RWPE2 (cell line): ENCODE data around the gene MOGAT2.

Experiments
- ATAC-seq: fragments of 200-7000 bp; cut with Tn5 transposase; 3 replicates; pipeline ENCODE4 v1.9.1; 2021; ENCODE audit warnings: low read depth
- DNase-seq: peaks from one replicate; pipeline ENCODE4 v3.0.0-alpha.2; 2020; ENCODE audit warnings: low spot score
- H3K27ac ChIP-seq: fragments of 450-650 bp; 2 replicates; pipeline ENCODE4 v1.5.1; 2017; ENCODE audit warnings: mild to moderate bottlenecking; ENCODE audit not compliant: poor library complexity, severe bottlenecking
- H3K27me3 ChIP-seq: fragments of 250-450 bp; sonication (Bioruptor Pico); 2 replicates; pipeline ENCODE4 v1.5.1; 2021; ENCODE audit warnings: mild to moderate bottlenecking, moderate library complexity; ENCODE audit not compliant: insufficient read depth, poor library complexity, severe bottlenecking
- H3K36me3 ChIP-seq: fragments of 250-450 bp; sonication (Bioruptor Pico); 2 replicates; pipeline ENCODE4 v1.5.1; 2020; ENCODE audit warnings: low read depth, mild to moderate bottlenecking, moderate library complexity
- H3K4me1 ChIP-seq: fragments of 250-450 bp; sonication (Bioruptor Pico); 2 replicates; pipeline ENCODE4 v1.5.1; 2021; ENCODE audit warnings: mild to moderate bottlenecking, moderate library complexity; ENCODE audit not compliant: insufficient read depth, poor library complexity, severe bottlenecking
- H3K4me3 ChIP-seq: fragments of 250-450 bp; sonication (Bioruptor Pico); 2 replicates; pipeline ENCODE4 v1.5.1; 2021; ENCODE audit warnings: mild to moderate bottlenecking, moderate library complexity; ENCODE audit not compliant: severe bottlenecking
- H3K9me3 ChIP-seq: fragments of 250-450 bp; sonication (Bioruptor Pico); 2 replicates; pipeline ENCODE4 v1.5.1; 2021; ENCODE audit warnings: mild to moderate bottlenecking, moderate library complexity; ENCODE audit not compliant: severe bottlenecking
- TF ChIP-seq, protein P1 (sequence below): fragments of 450-650 bp; IDR thresholded peaks from one replicate; pipeline ENCODE4 v1.5.1; 2017; ENCODE audit warnings: mild to moderate bottlenecking, moderate library complexity; ENCODE audit not compliant: poor library complexity, severe bottlenecking

The MOGAT2 gene

DNA sequence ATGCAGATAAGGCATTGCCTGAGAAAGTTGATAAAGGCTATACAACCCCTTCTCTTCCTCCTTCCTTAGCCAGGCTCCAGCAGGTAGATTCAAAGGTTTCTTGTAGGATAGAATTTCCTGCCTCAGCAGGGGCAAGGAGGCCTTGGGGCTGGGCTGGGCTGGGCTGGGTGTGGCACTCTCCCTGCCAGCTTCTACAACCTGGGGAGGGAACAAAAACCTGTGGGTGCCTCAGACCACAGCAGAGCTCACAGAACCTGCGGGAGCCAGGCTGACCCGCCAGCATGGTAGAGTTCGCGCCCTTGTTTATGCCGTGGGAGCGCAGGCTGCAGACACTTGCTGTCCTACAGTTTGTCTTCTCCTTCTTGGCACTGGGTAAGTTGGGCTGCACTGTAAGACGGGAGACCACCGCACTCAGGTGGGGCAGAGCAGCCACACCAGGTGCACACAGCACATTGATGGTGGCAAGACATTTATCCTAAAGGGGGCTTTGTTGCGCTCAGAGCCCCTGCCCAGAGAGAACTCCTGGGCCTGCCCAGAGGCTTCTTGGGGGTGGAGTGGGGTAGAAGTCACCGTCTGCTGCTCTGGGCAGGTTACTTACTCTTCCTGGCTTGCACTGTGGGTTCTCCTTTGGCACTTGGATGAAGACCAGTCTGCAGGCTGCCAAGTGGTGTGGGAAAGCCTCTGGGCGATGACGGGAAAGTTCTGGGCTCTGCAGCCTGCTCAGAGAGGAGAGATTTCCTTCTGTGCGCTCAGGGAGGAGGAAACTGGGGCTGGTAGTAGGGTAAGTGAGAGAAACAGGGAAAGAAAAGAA is at the start of gene MOGAT2:
Gene MOGAT2, plus strand, starts transcription at position 231 of the 811 bp plus-strand sequence. Its CDS starts 51 bp downstream, at position 282.
- no peaks in the 10 kb centered on the region for H3K4me1 ChIP-seq
- TF ChIP-seq, protein P1, sequence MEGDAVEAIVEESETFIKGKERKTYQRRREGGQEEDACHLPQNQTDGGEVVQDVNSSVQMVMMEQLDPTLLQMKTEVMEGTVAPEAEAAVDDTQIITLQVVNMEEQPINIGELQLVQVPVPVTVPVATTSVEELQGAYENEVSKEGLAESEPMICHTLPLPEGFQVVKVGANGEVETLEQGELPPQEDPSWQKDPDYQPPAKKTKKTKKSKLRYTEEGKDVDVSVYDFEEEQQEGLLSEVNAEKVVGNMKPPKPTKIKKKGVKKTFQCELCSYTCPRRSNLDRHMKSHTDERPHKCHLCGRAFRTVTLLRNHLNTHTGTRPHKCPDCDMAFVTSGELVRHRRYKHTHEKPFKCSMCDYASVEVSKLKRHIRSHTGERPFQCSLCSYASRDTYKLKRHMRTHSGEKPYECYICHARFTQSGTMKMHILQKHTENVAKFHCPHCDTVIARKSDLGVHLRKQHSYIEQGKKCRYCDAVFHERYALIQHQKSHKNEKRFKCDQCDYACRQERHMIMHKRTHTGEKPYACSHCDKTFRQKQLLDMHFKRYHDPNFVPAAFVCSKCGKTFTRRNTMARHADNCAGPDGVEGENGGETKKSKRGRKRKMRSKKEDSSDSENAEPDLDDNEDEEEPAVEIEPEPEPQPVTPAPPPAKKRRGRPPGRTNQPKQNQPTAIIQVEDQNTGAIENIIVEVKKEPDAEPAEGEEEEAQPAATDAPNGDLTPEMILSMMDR = no peak
- H3K4me3 ChIP-seq = no peak within 1 kb of the TSS
- H3K36me3 ChIP-seq = no peaks in the 10 kb centered on the region
- no peak for ATAC-seq
- H3K27ac ChIP-seq = no peak within 1 kb of the TSS
- no peaks in the 10 kb centered on the region for H3K9me3 ChIP-seq
- DNase-seq = no peak
- no peaks in the 10 kb centered on the region for H3K27me3 ChIP-seq

DNA sequence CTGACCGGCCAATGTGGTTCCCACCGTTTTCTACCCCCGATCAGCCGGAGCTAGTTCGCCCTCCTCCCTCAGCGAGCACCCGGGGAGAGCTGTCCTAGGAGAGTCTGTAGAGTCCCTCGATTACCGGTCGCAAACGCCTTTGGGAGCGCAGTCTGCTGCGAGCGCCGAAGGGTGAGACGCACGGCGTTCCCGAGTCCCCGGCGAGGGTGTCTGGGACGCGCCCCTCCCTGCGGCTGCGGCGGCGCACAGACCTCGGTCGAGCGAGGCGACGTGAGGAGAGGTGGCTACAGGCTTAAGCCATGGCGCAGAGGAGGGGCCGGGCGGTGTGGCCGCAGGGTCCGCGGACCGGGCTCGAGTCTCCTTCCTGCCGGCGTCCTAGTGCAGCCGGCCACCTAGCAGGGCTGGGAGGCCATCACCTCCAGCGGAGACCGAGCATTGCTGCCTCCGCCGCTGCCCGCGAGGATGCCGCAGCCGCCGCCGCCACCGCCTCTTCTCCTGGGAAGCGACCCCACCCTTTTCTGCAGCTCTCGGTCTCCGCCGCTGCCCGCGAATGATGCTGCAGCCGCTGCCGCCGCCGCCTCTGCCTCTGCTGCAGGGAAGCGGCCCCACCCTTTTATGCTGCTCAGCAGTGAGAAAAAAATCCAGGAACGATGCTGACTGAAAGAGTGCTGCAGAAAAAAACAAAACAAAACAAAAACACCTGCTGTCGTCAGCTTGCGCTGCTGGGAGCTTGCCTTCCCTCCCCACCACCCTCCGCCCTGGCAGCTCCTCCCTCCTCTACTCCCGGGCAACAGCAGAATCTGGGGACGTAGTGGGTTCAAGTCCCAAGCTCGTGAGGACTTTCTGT is 49.0 kb upstream of the MOGAT2 start, which contains the start of gene MAP6:
Gene MAP6, minus strand, starts transcription at position 588 of the 847 bp plus-strand sequence. CDS start 669 bp downstream, outside the sequence.
- Histone ChIP-seq H3K36me3 (no peaks in the 10 kb centered on the region), H3K27me3 (peaks cover 30% of the 10 kb centered on the region), H3K9me3 (no peaks in the 10 kb centered on the region), H3K4me3 (peak within 1 kb of the TSS; percentile 31), H3K4me1 (no peaks in the 10 kb centered on the region), H3K27ac (no peak within 1 kb of the TSS)
- ATAC-seq (peak; percentile 68), DNase-seq (no peak)
- TF ChIP-seq, protein P1 = no peak

DNA sequence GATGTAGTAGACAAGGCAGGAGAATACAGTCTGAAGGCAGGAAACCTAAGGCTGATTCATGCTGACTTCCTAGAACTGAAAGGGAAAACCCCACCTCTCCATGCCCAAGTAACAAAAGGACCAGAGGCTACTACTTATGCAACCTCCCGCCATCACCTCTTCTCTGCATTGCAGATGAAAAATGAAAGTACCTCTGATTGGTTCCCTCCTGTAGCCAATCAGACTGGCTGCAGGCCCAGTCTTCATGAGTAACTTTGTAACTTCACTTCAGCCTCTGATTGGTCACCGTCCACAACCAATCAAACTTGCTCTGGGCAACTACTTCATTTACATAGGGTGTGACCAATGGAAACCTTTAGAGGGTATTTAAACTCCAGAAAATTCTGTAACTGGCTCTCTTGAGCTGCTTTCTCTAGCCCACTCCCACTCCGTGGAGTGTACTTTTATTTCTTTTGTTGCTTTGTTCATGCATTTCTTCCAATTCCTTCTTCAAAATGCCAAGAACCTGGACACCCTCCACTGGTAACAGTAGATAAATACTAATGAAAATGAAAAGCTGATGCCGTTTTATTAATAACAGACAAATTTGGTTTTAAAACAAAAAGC is 43.6 kb upstream of the MOGAT2 start:
- H3K27ac ChIP-seq = no peak overlapping the region
- peak; percentile 83 for ATAC-seq
- H3K4me3 ChIP-seq = no peak overlapping the region
- H3K36me3 ChIP-seq = no peaks in the 10 kb centered on the region
- H3K27me3 ChIP-seq = peaks cover 36% of the 10 kb centered on the region
- H3K4me1 ChIP-seq = no peaks in the 10 kb centered on the region
- TF ChIP-seq, protein P1 = no peak
- H3K9me3 ChIP-seq = peaks cover 3% of the 10 kb centered on the region
- no peak for DNase-seq

DNA sequence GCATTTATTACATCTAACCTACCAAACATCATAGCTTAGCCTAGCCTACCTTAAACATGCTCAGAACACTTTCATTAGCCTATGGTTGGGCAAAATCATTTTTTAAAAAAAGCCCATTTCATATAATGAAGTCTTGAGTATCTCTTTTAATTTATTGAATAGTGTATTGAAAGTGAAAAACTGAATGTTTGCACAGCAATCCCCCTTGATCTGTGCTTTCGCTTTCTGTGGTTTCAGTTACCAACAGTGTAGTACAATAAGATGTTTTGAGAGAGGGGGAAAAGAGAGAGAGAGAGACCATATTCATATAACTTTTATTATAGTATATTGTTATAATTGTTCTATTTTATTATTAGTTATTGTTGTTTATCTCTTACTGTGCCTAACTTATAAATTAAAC is 40.4 kb upstream of the MOGAT2 start:
- TF ChIP-seq, protein P1 = no peak
- Histone ChIP-seq H3K27ac (no peak overlapping the region), H3K4me3 (no peak overlapping the region), H3K27me3 (peaks cover 22% of the 10 kb centered on the region), H3K4me1 (no peaks in the 10 kb centered on the region), H3K36me3 (no peaks in the 10 kb centered on the region), H3K9me3 (peaks cover 3% of the 10 kb centered on the region)
- ATAC-seq (no peak), DNase-seq (no peak)
